C4-2B (cell line): ENCODE measurements around the gene PSAP.
"Not testable (repeated sequence)": the region's sequence is repeated elsewhere in the genome, so short reads cannot be mapped to it uniquely, and the experiment has no call there.

Experiments
- ZFX ChIP-seq: fragments of 450-650 bp; IDR thresholded peaks from 2 replicates; pipeline ENCODE4 v1.6.1; 2017
- TF ChIP-seq, protein P1 (sequence below): fragments of 450-650 bp; conservative IDR thresholded peaks from 2 replicates; pipeline ENCODE4 v1.5.1; 2017; ENCODE audit warnings: mild to moderate bottlenecking

DNA sequence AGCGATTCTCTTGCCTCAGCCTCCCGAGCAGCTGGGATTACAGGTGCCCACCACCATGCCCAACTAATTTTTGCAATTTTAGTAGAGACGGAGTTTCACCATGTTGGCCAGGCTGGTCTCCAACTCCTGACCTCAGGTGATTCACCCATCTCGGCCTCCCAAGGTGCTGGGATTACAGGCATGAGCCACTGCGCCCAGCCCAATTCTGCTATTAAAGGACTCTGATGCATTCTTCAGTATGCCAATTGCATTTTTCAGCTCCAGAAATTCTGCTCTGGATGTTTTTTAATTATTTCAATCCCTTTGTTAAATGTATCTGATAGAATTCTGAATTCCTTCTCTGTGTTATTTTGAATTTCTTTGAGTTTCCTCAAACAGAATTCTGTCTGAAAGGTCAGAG, 47.3 kb upstream of the PSAP start:
- TF ChIP-seq, protein P1, sequence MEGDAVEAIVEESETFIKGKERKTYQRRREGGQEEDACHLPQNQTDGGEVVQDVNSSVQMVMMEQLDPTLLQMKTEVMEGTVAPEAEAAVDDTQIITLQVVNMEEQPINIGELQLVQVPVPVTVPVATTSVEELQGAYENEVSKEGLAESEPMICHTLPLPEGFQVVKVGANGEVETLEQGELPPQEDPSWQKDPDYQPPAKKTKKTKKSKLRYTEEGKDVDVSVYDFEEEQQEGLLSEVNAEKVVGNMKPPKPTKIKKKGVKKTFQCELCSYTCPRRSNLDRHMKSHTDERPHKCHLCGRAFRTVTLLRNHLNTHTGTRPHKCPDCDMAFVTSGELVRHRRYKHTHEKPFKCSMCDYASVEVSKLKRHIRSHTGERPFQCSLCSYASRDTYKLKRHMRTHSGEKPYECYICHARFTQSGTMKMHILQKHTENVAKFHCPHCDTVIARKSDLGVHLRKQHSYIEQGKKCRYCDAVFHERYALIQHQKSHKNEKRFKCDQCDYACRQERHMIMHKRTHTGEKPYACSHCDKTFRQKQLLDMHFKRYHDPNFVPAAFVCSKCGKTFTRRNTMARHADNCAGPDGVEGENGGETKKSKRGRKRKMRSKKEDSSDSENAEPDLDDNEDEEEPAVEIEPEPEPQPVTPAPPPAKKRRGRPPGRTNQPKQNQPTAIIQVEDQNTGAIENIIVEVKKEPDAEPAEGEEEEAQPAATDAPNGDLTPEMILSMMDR, result not testable (repeated sequence)
- not testable (repeated sequence) for TF ChIP-seq ZFX
